ENCODE data around the gene ITPR2. TPM values are rescaled to one million over a fixed set of nuclear protein-coding genes. Genes with fewer than 3 reads are reported as not detected.

Gene ITPR2
- total RNA-seq, 2 donors from 2014 or later, result 14.8 to 74.4 TPM

DNA sequence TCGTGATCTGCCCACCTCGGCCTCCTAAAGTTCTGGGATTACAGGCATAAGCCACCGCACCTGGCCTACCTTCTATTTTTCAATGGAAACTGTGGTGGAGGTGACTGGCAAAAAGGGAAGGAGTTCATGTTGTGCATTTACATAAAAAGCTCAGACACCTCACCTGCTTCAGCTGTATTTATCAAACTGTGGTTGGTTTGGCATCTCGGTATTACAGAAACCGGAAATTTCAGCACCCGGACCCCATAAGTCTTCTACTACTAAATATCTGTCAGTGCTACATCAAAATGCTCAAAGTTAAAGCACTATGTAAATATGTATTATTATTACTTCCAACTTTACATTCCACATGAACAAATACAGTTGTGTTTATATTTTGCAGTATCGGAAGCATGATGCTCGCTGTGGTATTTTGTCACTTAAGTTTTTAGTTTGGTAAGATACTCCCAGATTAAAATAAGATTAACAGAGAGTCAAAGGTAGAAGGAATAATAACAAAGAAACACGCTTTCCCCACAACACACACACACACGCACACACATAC is 95.4 kb downstream of the ITPR2 start:
- no peak overlapping the region for H3K9ac ChIP-seq (ENCODE audit: extremely low read depth, low read length, poor library complexity, severe bottlenecking)
- WGBS, 2 experiments (ENCODE audit: insufficient coverage in 1 of 2, insufficient read length in 1 of 2), result 88 to 93% methylated on average over 5 to 10 of the region's 10 CpGs
- no peak for DNase-seq
- Mint-ChIP-seq H3K27ac (no peak overlapping the region), H3K4me1 (no peaks in the 10 kb centered on the region), H3K36me3 (ENCODE audit: low read depth) (peaks cover 14% of the 10 kb centered on the region), H3K9me3 (peaks cover 18% of the 10 kb centered on the region), H3K27me3 (ENCODE audit: insufficient read depth) (no peaks in the 10 kb centered on the region), H3K4me3 (no peak overlapping the region)
- H3K4me3 ChIP-seq (ENCODE audit: low read length), result no peak overlapping the region
- H3K36me3 ChIP-seq (ENCODE audit: control insufficient read depth, insufficient read depth, low read length), result no peaks in the 10 kb centered on the region
- peaks cover 5% of the 10 kb centered on the region for H3K9me3 ChIP-seq (ENCODE audit: control insufficient read depth, low read length)
- TF ChIP-seq, protein P1, sequence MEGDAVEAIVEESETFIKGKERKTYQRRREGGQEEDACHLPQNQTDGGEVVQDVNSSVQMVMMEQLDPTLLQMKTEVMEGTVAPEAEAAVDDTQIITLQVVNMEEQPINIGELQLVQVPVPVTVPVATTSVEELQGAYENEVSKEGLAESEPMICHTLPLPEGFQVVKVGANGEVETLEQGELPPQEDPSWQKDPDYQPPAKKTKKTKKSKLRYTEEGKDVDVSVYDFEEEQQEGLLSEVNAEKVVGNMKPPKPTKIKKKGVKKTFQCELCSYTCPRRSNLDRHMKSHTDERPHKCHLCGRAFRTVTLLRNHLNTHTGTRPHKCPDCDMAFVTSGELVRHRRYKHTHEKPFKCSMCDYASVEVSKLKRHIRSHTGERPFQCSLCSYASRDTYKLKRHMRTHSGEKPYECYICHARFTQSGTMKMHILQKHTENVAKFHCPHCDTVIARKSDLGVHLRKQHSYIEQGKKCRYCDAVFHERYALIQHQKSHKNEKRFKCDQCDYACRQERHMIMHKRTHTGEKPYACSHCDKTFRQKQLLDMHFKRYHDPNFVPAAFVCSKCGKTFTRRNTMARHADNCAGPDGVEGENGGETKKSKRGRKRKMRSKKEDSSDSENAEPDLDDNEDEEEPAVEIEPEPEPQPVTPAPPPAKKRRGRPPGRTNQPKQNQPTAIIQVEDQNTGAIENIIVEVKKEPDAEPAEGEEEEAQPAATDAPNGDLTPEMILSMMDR (conservative IDR thresholded peaks at IDR 0.05), result no peak
- H3K27ac ChIP-seq (ENCODE audit: low read depth, low read length), result no peak overlapping the region
- no peaks in the 10 kb centered on the region for H3K4me1 ChIP-seq (ENCODE audit: control insufficient read depth, insufficient read depth, low read length)
- no peaks in the 10 kb centered on the region for H3K27me3 ChIP-seq (ENCODE audit: control insufficient read depth, insufficient read depth, low read length, poor library complexity, severe bottlenecking)

DNA sequence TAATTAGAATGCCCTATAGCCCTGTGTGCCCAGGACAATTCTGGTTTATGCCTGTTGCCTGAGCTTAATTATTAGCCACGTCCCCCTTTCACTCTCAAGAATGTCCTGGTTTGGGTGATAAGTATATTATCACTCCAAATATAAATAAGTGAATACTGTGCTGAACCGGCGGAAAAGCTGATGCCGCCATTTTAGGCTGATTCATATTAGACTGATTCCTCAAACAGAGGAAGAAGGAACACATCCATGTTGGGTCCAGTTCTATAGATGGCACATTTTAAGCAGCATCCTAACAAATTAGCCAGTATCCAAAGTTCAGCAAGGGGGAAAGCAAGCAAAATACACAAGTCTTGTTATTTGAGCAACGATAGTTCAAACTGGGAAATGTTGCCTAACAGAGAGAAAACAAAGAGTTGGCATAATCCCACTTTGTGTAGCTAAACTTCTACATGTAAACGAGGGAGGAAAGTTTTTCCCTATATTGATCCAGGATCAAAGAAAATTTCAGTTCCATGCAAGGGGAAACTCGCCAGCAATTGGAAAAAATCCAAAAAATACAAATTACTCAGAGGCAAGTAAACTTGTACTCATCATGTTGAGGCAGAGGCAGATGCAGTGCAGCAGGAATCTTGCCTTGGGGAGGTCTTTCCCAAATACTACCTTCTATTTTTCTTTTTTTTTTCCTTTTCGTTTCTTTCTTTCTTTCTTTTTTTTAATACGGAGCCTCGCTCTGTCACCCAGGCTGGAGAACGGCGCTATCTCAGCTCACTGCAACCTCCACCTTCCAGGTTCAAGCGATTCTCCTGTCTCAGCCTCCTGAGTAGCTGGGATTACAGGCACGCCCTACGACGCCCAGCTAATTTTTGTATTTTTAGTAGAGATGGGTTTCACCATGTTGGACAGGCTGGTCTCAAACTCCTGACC is 96.2 kb downstream of the ITPR2 start:
- H3K4me3 Mint-ChIP-seq, result no peak overlapping the region
- no peaks in the 10 kb centered on the region for H3K27me3 Mint-ChIP-seq (ENCODE audit: insufficient read depth)
- Histone ChIP-seq H3K4me3 (ENCODE audit: low read length) (no peak overlapping the region), H3K27ac (ENCODE audit: low read depth, low read length) (no peak overlapping the region), H3K27me3 (ENCODE audit: control insufficient read depth, insufficient read depth, low read length, poor library complexity, severe bottlenecking) (no peaks in the 10 kb centered on the region), H3K36me3 (ENCODE audit: control insufficient read depth, insufficient read depth, low read length) (no peaks in the 10 kb centered on the region), H3K4me1 (ENCODE audit: control insufficient read depth, insufficient read depth, low read length) (no peaks in the 10 kb centered on the region), H3K9ac (ENCODE audit: extremely low read depth, low read length, poor library complexity, severe bottlenecking) (no peak overlapping the region), H3K9me3 (ENCODE audit: control insufficient read depth, low read length) (peaks cover 5% of the 10 kb centered on the region)
- WGBS, 2 experiments (ENCODE audit: insufficient coverage in 1 of 2, insufficient read length in 1 of 2), result 91 to 92% methylated on average over 4 to 15 of the region's 16 CpGs
- peaks cover 18% of the 10 kb centered on the region for H3K9me3 Mint-ChIP-seq
- no peak for DNase-seq
- TF ChIP-seq, protein P1 (conservative IDR thresholded peaks at IDR 0.05), result no peak
- H3K36me3 Mint-ChIP-seq (ENCODE audit: low read depth), result peaks cover 14% of the 10 kb centered on the region
- H3K27ac Mint-ChIP-seq, result no peak overlapping the region
- H3K4me1 Mint-ChIP-seq, result no peaks in the 10 kb centered on the region

DNA sequence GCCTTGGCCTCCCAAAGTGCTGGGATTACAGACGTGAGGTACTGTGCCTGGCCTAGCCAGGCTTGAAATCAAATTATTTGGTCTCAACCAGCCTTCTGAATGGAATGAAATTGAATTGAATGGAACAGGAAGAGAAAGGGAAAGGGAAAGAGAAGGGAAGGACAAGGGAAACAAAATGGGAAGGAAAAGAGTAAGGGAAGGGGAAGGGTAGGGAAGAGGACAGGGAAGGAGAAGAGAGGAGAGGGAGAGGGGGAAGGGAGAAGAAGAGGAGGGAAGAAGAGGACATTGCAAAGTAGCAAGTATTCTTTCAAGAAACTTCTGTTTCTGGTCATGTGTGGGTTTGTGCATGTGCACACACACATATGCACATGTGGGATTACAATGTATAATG is 97.8 kb downstream of the ITPR2 start:
- Histone ChIP-seq H3K36me3 (ENCODE audit: control insufficient read depth, insufficient read depth, low read length) (no peaks in the 10 kb centered on the region), H3K4me3 (ENCODE audit: low read length) (no peak overlapping the region), H3K27ac (ENCODE audit: low read depth, low read length) (no peak overlapping the region), H3K9ac (ENCODE audit: extremely low read depth, low read length, poor library complexity, severe bottlenecking) (no peak overlapping the region), H3K4me1 (ENCODE audit: control insufficient read depth, insufficient read depth, low read length) (no peaks in the 10 kb centered on the region), H3K27me3 (ENCODE audit: control insufficient read depth, insufficient read depth, low read length, poor library complexity, severe bottlenecking) (no peaks in the 10 kb centered on the region), H3K9me3 (ENCODE audit: control insufficient read depth, low read length) (peaks cover 5% of the 10 kb centered on the region)
- no peak overlapping the region for H3K27ac Mint-ChIP-seq
- TF ChIP-seq, protein P1 (conservative IDR thresholded peaks at IDR 0.05), result no peak
- H3K9me3 Mint-ChIP-seq, result peaks cover 18% of the 10 kb centered on the region
- H3K4me1 Mint-ChIP-seq, result no peaks in the 10 kb centered on the region
- no peak overlapping the region for H3K4me3 Mint-ChIP-seq
- 45 to 60% methylated on average over 1 of the region's 1 CpG for WGBS, 2 experiments (ENCODE audit: insufficient coverage in 1 of 2, insufficient read length in 1 of 2)
- no peak for DNase-seq
- H3K36me3 Mint-ChIP-seq (ENCODE audit: low read depth), result peaks cover 14% of the 10 kb centered on the region
- no peaks in the 10 kb centered on the region for H3K27me3 Mint-ChIP-seq (ENCODE audit: insufficient read depth)

All from endodermal cell (in vitro differentiated cells).